SU-DHL-6 (cell line): ENCODE measurements around the gene PDGFB.

Source experiments
- EZH2phosphoT487 ChIP-seq: fragments of 200-600 bp; sonication (generic), shearing (Covaris generic); conservative IDR thresholded peaks from 2 replicates; pipeline ENCODE4 v1.6.1; 2018; ENCODE audit warnings: mild to moderate bottlenecking, antibody characterized with exemption, low read length, moderate library complexity, mixed read lengths
- TF ChIP-seq, protein P1 (sequence below): fragments of 200-600 bp; sonication (generic); IDR thresholded peaks from one replicate; pipeline ENCODE4 v1.5.1; 2017; ENCODE audit warnings: antibody characterized with exemption, mild to moderate bottlenecking, low read length, moderate library complexity; ENCODE audit not compliant: insufficient read depth, poor library complexity, severe bottlenecking

DNA sequence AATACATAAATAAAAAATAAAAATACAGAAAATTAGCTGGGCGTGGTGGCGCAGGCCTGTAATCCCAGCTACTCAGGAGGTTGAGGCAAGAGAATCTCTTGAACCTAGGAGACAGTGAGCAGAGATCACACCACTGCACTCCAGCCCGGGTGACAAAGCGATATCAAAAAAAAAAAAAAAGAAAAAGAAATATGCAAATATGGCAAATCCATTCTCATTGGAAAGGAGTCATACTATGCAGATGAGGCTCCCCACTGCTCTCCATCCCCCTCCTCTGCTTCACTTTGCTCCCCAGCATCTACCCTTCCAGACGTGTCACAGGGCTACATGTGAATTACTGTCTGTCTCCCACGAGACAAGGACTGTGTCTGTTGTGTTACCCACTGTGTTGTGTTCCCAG lies 36.3 kb upstream of the PDGFB start:
- TF ChIP-seq, protein P1, sequence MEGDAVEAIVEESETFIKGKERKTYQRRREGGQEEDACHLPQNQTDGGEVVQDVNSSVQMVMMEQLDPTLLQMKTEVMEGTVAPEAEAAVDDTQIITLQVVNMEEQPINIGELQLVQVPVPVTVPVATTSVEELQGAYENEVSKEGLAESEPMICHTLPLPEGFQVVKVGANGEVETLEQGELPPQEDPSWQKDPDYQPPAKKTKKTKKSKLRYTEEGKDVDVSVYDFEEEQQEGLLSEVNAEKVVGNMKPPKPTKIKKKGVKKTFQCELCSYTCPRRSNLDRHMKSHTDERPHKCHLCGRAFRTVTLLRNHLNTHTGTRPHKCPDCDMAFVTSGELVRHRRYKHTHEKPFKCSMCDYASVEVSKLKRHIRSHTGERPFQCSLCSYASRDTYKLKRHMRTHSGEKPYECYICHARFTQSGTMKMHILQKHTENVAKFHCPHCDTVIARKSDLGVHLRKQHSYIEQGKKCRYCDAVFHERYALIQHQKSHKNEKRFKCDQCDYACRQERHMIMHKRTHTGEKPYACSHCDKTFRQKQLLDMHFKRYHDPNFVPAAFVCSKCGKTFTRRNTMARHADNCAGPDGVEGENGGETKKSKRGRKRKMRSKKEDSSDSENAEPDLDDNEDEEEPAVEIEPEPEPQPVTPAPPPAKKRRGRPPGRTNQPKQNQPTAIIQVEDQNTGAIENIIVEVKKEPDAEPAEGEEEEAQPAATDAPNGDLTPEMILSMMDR, result no peak
- TF ChIP-seq EZH2phosphoT487, result no peak
